Renal pelvis (tissue), 4 donors: ENCODE data around the gene MYO1D. TPM values are rescaled to one million over a fixed set of nuclear protein-coding genes. Genes with fewer than 3 reads are reported as not detected.
"Not testable (repeated sequence)": the region's sequence is repeated elsewhere in the genome, so short reads cannot be mapped to it uniquely, and the experiment has no call there.

Experiments used
- DNase-seq: peaks from one replicate; pipeline ENCODE4 v3.0.0-alpha.2; 2013
- polyA plus RNA-seq, 3 donors: library from polyadenylated mRNA; unstranded; fragments of 120-200 nt; gene quantifications; one replicate each; pipeline ENCODE4 v1.2.1, GENCODE V29; 2013; ENCODE audit not compliant: insufficient read length in 3 of 3

Gene MYO1D
- polyA plus RNA-seq, 3 donors: 26.1 to 30.1 (median 27.8) TPM

DNA sequence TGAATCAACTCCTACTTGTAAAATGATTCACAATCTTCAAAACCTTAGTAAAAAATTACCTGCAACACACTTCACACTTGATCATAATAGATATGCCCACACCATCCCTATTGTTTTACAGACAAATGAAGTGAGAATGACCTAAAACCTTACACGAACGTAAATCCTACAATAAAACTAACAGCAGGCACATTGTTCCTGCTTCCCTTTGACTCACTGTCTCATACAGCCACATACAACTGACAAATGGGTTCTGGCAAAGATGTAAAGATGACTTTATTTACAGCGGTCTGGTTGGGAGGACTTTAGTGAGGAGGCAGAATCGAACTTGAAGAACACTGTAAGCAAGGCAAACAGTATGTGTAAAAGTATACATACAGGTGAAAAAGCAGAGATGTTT, 188.7 kb downstream of the MYO1D start:
- DNase-seq: no peak

DNA sequence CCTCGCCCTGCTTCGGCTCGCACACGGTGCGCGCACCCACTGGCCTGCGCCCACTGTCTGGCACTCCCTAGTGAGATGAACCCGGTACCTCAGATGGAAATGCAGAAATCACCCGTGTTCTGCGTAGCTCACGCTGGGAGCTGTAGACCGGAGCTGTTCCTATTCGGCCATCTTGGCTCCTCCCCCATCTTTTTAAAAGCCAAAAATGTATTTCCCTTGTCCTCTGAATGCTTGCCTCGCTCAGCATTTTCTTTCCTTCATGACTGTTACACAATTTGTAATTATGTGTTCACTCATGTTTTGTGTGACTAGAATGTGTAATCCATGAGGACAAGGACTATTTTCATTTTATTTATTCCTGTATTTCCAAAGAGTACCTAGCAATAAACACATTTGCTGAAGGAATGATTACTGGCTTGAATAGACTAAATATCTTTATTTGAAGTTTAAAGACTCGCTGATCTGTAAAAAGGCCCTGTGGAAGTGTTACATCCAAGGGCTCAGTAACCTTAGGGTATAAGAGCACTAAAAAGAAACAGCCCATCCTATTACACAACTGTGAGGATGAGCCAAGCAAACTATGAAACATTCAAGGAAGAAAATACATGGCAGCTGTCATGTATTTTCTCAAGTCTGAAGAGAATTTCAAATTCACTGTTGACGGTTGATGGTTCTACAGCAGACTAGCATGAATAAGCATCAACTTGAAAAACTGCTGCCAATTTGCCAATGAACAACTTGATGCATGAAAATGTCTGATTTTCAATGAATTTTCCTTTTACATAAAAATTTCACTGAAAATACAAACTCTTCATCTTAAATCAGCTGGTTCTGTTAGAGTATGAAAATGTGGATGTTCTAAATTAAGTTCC, 192.6 kb downstream of the MYO1D start:
- no peak for DNase-seq

DNA sequence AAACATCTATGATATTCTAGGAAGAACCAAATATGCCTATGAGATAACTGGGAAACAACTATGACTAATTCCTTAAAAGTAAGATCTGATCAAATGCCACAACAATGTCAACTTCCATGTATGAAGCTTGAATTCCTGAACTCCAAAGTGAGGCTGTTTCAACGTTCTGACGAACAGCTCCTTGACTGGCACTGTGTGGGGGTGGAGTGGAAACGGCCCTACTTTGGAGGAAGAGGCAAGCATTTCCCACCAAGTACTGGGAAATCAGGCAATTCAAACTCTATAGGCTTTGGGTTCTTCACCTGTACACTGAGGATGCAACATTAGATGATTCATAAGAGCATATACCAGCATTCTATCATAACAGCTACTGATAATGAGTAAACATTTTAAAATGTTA, 203.0 kb downstream of the MYO1D start:
- no peak for DNase-seq

DNA sequence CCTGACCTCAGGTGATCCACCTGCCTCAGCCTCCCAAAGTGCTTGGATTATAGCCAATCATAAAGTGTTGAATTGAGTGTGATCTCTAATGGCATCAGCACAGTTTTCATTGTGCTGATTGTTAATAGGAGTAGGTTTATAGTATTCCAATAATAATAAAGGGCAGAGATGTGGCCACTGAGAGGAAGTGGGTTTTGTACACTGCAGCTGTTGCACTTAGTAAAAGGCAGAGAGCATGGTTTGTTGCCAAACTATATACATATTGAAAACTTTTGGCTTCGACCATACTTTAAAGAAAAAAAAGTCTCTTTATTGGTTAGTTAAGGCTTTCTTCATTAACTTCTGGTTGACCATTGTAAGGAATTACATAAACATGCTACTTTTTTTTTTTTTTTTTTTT, 204.2 kb downstream of the MYO1D start:
- DNase-seq: no peak

DNA sequence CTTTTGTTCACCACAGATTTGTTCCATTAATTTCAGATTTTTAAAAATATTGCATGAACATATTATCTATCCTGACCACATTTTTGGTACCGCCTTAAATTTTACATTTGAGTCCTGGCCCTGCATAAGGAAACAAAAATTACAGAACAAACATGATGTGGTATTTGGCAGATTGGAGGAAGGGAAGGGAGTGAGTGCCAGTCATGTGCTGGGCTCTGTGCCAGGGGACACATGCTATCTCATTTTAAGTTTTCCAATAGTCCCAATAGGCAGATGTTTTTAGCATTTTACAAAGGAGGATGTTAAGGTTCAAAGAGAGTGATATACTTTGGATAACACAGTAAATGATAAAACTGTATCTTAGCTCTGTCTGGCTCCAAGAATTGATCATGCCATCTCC, 205.0 kb downstream of the MYO1D start:
- DNase-seq: no peak

DNA sequence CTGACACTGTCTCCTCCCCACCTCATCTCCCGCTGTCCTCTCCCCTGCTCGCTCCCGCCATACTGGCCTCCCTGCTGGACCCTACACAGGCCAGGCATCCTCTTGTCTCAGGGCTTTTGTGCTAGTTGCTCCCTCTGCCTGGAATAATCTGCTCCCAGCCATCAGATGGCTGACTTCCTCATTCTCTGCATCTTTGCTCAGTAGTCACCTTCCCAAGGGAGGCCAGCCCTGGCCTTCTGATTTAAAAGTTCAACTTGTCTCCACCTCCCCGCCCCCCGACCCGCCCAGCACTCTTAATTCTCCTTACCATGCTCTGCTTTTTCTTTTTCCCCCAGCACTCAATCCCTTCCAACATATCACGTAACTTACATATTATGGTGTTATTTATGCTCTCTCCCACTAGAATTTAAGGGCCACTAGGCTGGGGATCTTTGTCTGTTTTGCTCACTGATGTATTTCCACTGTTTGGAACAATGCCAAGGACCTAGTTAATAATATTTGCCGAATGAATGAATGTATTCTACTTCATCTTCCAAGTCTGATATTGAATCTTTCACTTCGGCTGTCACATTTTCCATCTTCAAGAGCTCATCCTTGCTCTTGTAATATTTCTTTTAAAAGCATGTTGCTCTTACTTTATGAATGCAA, 211.9 kb downstream of the MYO1D start:
- no peak for DNase-seq

DNA sequence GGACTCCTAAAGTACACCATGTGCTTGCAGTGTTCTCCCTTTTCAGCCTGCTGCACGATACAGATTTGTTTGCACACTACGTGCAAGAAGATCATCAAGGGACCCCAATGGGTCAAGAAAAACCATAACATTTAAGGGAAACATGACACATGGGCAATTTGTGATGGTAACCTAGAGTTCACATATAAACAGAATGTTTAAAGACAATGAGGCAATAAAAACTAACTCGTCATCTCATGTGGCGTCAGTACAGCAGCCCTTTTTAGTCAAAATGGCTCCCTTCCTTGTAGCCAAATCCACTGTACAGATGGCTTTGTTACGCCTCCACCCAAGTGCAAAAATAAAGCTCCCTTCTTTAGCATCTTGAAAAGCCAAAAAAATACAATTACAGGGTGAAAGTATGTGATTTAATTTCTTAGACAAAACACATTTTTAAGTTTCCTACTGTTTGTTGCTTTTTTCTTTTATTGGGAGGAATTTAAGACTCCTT, 216.4 kb downstream of the MYO1D start:
- DNase-seq: no peak

DNA sequence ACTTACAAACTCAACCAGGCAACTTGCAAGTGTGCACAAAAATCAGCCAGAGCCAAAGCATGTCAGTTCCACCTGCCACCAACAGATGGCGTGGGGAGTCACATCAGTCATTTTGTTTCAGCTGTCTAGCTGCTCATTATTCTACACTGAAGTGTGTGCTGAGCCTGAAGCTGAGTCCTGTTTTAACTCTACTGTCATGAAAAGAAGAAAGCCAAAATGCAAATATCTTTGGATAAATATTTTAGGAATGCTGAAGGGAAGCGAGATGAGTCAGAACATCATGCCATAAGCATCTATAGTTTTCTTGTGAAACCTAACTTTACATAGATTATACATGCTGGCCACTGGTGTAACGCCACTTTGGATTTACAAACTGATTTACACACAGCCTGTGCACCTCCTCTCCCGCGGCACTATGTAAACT, 217.5 kb downstream of the MYO1D start:
- peak; percentile 65 for DNase-seq

DNA sequence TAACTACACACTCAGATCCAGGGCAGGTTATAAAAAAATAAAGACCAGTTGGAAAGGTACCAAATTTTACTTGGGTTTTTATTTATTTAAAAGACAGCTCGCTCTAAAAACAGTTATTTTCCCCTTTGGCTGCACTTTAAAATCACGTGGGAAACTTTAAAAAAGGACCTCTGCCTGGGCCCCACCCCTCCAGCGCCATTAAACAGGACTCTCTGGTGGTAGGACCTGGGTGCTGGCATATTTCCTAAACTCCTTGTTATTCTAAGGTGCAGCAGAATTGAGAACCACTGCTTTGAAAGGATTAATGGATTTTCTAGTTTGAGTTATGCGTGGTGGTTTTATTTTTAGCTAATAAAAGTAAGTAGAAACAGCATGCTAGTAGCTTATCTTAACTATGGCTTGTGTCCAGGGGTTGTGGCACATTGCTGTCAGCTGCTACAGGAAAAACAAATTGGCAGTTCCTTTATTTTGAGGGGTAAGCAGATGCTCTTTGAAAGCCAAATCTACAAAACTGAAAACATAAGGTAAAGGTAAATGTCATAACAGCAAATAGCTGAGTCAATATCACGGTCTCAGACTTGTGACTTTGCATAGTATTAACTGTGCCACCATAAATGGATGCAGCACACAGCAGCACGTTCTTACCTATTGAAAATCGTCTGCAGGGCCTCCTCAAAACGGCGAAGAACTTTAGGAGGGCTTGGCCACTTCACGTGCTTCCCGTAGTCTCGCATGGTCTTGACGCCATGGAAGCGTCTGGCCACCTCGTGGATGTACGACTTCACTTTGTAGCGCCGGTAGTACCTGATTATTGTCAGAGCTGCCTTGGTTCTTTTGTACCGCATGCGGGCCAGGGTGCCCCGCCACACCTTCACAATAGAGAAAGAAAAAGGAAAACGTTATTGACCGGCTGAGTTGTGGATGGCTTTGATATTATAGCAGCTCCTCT, 218.2 kb downstream of the MYO1D start:
- DNase-seq: peak; percentile 23

DNA sequence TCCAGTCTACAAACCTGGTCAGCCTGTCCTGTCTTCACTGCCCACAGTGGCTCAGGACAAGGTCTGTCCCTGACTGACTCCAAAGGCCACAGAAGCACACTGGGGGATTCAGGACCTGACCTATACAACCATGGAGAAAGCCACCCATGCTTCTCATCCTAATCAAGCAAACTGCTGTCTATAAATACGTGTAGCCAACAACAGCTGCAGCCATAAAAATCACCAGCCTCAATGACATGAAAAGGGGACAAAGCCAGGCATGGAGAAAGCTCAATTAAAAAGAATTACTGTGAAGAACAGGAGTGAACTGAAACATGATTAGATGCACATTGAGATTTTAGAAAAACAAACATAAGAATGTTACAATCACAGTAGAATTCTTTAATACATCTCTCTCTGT, 220.0 kb downstream of the MYO1D start:
- DNase-seq: peak; percentile 21

DNA sequence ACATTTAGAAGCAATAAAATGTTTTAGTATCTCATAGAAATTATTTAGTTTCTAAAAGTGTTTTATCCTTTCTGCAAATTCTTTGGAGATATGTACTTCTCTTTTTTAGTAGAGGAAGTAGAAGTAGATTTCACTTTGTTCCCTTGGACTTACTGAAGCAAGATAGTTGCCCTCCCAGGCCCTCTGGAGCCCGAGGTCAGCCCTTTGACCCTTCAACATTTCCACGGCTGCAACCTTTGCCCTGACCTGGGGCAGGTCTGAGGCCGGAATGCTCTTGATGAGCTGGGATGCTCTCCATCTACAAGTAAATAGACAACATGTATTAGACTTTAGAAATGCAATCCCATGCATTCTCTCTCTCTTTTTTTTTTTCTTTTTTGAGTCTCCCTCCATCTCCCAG, 222.6 kb downstream of the MYO1D start:
- DNase-seq: no peak

DNA sequence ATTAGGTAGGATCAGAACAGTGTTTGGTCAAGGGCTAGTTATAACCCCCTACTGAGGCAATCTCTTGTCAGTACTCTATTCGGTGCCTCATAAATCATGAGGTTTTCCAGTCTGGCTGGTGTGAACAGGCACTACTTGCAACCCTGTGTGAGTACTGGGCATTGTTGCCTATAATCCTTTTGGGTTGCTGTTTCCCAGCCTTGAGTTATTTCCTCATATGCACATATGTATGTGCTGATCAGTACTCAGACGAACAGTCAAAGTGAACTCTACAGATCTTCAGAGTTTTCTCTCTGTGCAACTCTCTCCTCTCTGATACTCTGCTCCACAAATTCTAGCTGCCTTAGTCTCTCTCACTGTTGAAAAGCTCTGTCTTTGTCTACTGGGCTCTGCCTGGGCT, 225.8 kb downstream of the MYO1D start:
- DNase-seq: no peak

DNA sequence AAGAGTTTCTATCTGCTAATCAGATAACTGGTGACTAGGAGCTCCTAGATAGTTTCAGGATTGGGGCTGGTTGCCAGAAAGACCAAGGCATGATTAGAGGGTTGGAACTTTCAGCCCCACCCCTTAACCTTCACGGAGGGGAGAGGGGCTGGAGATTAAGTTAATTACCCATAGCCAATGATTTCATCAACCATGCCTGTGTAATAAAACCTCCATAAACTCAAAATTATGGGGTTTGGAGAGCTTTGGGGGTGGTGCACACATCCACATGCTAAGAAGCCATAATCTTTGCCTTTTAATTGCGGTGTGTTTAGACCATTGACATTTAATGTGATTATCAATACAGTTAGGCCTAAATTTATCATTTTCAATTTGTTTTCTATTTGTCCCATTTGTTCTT, 228.5 kb downstream of the MYO1D start:
- DNase-seq: no peak

DNA sequence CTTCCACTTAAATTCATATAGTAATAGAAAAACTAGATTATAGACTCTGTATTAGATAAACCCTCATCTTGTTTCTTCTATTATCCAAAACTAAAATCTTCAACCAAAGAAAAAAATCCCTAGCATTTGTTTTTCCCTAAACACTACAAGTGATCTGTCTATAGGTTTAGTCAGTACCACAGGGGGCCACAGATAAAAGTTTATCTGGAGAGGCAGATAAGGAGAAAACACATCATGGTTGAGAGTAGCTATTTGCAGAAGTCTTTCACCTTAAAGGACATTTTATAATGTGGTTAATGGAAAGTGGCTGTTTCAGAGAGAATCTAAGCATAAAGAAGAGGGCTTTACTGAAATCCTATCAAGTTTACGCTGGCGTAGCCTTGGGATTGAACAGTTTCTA, 230.0 kb downstream of the MYO1D start:
- DNase-seq: no peak

DNA sequence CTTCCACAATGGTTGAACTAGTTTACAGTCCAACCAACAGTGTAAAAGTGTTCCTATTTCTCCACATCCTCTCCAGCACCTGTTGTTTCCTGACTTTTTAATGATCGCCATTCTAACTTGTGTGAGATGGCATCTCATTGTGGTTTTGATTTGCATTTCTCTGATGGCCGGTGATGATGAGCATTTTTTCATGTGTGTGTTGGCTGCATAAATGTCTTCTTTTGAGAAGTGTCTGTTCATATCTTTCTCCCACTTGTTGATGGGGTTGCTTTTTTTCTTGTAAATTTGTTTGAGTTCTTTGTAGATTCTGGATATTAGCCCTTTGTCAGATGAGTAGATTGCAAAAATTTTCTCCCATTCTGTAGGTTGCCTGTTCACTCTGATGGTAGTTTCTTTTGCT, 235.4 kb downstream of the MYO1D start:
- not testable (repeated sequence) for DNase-seq

DNA sequence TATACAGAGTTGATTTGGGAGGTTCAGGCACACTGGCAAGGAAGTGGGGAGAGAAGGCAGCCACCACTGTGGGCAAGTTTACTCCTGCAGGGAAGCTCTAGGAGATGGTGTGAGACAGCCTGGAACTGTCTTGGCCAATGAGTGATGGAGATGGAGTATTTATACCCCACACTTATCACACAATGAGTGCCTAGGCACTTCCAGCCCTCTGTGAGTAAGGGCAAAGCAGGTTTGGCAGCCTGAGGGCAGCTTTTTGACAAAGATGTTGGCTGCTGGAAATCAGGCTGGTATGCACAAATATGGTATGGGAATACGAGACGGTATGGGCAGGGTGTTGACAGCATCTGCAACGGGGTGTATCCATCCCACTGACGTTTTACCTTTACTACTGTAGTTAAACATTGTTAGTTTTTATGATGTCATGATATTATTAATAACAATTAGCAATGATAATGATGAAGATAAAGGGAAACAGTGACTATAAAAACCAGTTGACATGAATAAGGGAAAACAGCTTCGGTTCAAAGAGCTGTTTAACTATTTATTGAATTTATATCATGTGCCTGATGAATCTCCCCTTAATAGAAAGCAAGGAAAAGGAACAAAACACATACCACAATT, 240.2 kb downstream of the MYO1D start:
- no peak for DNase-seq

DNA sequence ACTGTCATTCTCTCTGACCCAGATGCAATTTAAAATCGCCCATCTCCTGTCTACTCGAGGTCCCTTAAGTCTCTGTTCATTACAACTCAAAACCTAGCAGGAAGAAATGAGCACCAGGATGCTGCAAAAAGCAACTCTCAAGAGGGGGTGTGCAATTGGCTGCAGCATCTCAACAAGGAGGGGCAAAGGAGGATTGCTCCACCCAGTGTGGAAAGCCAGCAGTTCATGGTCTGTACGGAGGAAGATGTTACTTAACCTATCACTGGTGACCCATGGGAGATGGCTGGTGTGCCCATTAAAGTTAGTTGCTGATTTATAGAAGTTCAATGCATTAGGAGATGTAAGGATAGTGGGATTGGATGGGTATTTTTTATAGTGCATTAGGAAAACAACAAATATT, 242.8 kb downstream of the MYO1D start:
- DNase-seq: no peak

DNA sequence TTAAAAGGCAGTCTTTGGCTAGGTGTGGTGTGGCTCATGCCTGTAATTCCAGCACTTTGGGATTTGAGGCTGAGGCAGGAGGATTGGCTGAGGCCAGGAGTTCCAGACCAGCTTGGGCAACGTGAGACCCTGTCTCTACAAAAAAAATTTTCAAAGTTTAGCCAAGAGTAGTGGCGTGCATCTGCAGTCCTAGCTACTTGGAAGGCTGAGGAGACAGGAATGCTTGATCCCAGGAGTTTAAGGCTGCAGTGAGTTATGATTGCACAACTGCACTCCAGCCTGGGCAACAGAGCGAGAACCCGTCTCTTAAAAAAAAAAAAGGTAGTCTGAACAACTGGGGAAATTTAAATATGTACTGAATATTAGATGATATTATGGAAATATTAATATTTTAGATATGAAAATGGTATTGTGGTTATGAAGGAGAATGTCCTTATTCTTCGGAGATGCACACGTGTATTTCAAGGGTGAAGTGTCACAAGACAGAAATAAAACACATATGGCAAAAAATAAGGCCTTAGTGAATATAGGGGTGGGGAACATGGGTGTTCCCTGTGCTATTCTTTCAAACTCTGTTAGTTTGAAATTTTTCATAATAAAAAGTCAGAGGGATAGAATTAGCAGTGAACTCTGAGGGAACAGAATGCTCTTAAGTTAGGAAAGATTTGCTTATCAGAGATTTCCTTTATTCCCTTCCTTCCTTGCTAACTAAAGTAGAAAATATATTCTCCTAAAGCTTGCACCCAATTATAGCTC, 245.4 kb downstream of the MYO1D start:
- no peak for DNase-seq

DNA sequence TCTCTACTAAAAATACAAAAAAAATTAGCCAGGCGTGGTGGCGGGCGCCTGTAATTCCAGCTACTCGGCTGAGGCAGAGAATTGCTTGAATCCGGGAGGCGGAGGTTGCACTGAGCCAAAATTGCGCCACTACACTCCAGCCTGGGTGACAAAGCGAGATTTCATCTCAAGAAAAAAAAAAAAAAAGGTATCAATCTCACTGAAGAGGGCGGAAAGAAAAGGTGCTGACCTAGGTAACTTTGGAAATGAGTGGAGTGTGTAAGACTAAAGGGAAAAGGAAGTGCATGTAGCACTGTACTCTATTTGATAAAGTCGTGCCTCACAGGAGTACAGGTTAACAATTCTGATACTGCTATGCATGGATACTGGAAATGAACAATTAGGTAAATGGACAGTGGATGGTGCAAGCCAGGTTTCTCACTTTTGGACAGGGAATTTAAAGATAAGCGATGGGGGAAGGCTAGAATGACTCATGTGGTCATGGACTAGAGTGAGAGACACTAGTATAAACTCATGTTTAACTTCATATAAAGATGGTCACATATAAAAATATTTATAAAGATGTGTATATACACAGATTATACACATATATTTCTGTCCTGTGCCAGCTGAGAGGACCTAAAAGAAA, 247.2 kb downstream of the MYO1D start:
- DNase-seq: no peak

DNA sequence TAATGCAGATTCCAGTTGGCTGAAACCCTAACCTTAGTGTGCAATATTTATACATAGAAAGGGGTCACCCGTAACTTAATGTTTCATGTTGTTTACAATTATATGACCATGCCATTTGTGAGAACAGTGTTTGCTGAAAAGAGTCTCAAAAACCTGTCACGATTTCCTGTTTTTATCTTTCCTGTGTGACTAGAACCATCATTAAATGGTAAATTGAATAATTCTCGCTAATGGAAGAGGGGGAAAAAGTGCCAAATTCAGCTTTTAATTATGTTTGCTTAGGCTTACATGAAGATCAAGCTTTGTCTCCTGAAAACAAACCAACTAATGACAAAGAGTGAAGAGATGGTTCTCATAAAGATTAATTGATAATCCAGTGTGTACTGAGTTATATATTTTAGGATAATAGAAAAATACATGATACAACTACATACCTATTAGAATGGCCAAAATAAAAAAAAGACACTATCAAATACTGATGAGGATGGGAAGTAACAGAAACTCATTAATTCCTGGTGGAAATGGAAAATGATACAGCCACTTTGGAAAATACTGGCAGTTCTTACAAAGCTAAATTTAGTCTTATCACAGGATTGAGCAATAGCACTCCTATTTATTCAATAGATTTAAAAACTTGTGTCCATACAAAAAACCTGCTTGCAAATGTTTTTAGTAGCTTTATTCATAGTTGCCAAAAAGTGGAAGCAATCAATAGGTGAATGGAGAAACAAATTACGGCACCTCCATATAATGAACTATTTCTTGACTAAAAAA, 248.5 kb downstream of the MYO1D start:
- DNase-seq: no peak
